HEK293 (cell line): Measurements from ENCODE around the gene SPINDOC.

Source experiments
- CTCF ChIA-PET: fragments of 350-600 bp; formaldehyde crosslinking; extraction: SDS; loops from one replicate; lab custom pipeline; 2021; ENCODE audit warnings: antibody characterized with exemption; lab: Yijun Ruan, JAX
- POLR2A ChIA-PET: fragments of 300-600 bp; formaldehyde crosslinking; extraction: SDS; loops from one replicate; lab custom pipeline; 2020; ENCODE audit warnings: antibody characterized with exemption, inconsistent platforms; lab: Yijun Ruan, JAX
- H3K27ac ChIP-seq: fragments of 200-500 bp; sonication (Bioruptor generic); 2 replicates; pipeline ENCODE4 v1.5.1; 2014; ENCODE audit warnings: low read depth, low read length, control low read depth, inconsistent platforms; ENCODE audit errors: extremely low read depth
- H3K36me3 ChIP-seq, 2 experiments: fragments of 200-500 bp in 1 of 2; sonication (Bioruptor generic) in 1 of 2; 1 replicate in 1 of 2; 2 replicates in 1 of 2; pipeline ENCODE4 v1.5.1; 2014 to 2017; ENCODE audit warnings: inconsistent platforms in 2 of 2, low read length in 2 of 2; ENCODE audit not compliant: control insufficient read depth in 2 of 2, insufficient read depth in 1 of 2
- H3K4me1 ChIP-seq: fragments of 200-500 bp; sonication (Bioruptor generic); 2 replicates; pipeline ENCODE4 v1.5.1; 2014; ENCODE audit warnings: mild to moderate bottlenecking, low read length, inconsistent platforms; ENCODE audit not compliant: control insufficient read depth, insufficient read depth
- H3K4me3 ChIP-seq: 2 replicates; pipeline ENCODE4 v1.5.1; 2011; ENCODE audit warnings: low read depth, mild to moderate bottlenecking, control low read depth, low read length, moderate library complexity
- H3K9me3 ChIP-seq: fragments of 200-500 bp; sonication (Bioruptor generic); 2 replicates; pipeline ENCODE4 v1.5.1; 2014; ENCODE audit warnings: low read depth, low read length, inconsistent platforms; ENCODE audit not compliant: control insufficient read depth, insufficient read depth
- BCL11A ChIP-seq: fragments of 450-650 bp; formaldehyde crosslinking; IDR thresholded peaks from 2 replicates; pipeline ENCODE4 v1.5.1; 2016; ENCODE audit warnings: low read depth, missing biosample characterization, missing genetic modification characterization
- GLI2 ChIP-seq: fragments of 450-650 bp; formaldehyde crosslinking; IDR thresholded peaks from 2 replicates; pipeline ENCODE4; 2017; ENCODE audit warnings: missing biosample characterization, missing genetic modification characterization, low read depth, borderline replicate concordance
- HOXA7 ChIP-seq: sonication (generic); formaldehyde crosslinking; IDR thresholded peaks from 2 replicates; pipeline ENCODE4 v1.8.1; 2022; ENCODE audit warnings: missing genetic modification reagents, borderline replicate concordance
- PRDM1 ChIP-seq: fragments of 450-650 bp; formaldehyde crosslinking; IDR thresholded peaks from 2 replicates; pipeline ENCODE4; 2016; ENCODE audit warnings: missing biosample characterization, missing genetic modification characterization
- WT1 ChIP-seq: fragments of 450-650 bp; formaldehyde crosslinking; IDR thresholded peaks from 2 replicates; pipeline ENCODE4 v1.5.1; 2016; ENCODE audit warnings: missing biosample characterization, missing genetic modification characterization
- ZBTB49 ChIP-seq: fragments of 450-650 bp; formaldehyde crosslinking; IDR thresholded peaks from 2 replicates; pipeline ENCODE4 v1.5.1; 2016; ENCODE audit warnings: missing biosample characterization, missing genetic modification characterization, low read depth
- ZNF133 ChIP-seq: fragments of 450-650 bp; formaldehyde crosslinking; IDR thresholded peaks from 2 replicates; pipeline ENCODE4 v1.5.1; 2016; ENCODE audit warnings: missing biosample characterization, missing genetic modification characterization
- ZNF155 ChIP-seq: fragments of 450-650 bp; formaldehyde crosslinking; IDR thresholded peaks from 2 replicates; pipeline ENCODE4 v1.5.1; 2016; ENCODE audit warnings: missing biosample characterization, missing genetic modification characterization
- ZNF16 ChIP-seq: fragments of 450-650 bp; formaldehyde crosslinking; IDR thresholded peaks from 2 replicates; pipeline ENCODE4 v1.5.1; 2016; ENCODE audit warnings: low read depth, missing biosample characterization, missing genetic modification characterization
- ZNF169 ChIP-seq: fragments of 450-650 bp; formaldehyde crosslinking; IDR thresholded peaks from 2 replicates; pipeline ENCODE4 v1.5.1; 2016; ENCODE audit warnings: missing biosample characterization, missing genetic modification characterization
- ZNF266 ChIP-seq: fragments of 450-650 bp; formaldehyde crosslinking; IDR thresholded peaks from 2 replicates; pipeline ENCODE4 v1.5.1; 2016; ENCODE audit warnings: missing biosample characterization, missing genetic modification characterization, low read depth
- ZNF280C ChIP-seq: fragments of 450-650 bp; formaldehyde crosslinking; IDR thresholded peaks from 2 replicates; pipeline ENCODE4 v1.5.1; 2016; ENCODE audit warnings: missing biosample characterization, missing genetic modification characterization
- ZNF292 ChIP-seq: fragments of 450-650 bp; formaldehyde crosslinking; IDR thresholded peaks from 2 replicates; pipeline ENCODE4 v1.5.1; 2016; ENCODE audit warnings: low read depth, missing biosample characterization, missing genetic modification characterization, borderline replicate concordance
- ZNF37A ChIP-seq: fragments of 450-650 bp; IDR thresholded peaks from 2 replicates; pipeline ENCODE4 v1.5.1; 2018; ENCODE audit warnings: missing biosample characterization, missing genetic modification characterization
- ZNF423 ChIP-seq: fragments of 450-650 bp; formaldehyde crosslinking; IDR thresholded peaks from 2 replicates; pipeline ENCODE4 v1.5.1; 2016; ENCODE audit warnings: missing biosample characterization, missing genetic modification characterization
- ZNF501 ChIP-seq: fragments of 450-650 bp; formaldehyde crosslinking; IDR thresholded peaks from 2 replicates; pipeline ENCODE4 v1.5.1; 2016; ENCODE audit warnings: missing biosample characterization, missing genetic modification characterization
- ZNF514 ChIP-seq: fragments of 450-650 bp; formaldehyde crosslinking; IDR thresholded peaks from 2 replicates; pipeline ENCODE4 v1.5.1; 2016; ENCODE audit warnings: missing biosample characterization, missing genetic modification characterization
- ZNF518A ChIP-seq: fragments of 450-650 bp; formaldehyde crosslinking; conservative IDR thresholded peaks from 2 replicates; pipeline ENCODE4 v1.5.1; 2016; ENCODE audit warnings: low read depth, missing biosample characterization, missing genetic modification characterization
- ZNF768 ChIP-seq: fragments of 450-650 bp; formaldehyde crosslinking; IDR thresholded peaks from 2 replicates; pipeline ENCODE4 v1.5.1; 2018; ENCODE audit warnings: missing biosample characterization, mild to moderate bottlenecking, missing genetic modification characterization
- TF ChIP-seq, protein P1 (sequence below): fragments of 450-650 bp; formaldehyde crosslinking; IDR thresholded peaks from 2 replicates; pipeline ENCODE4 v1.5.1; 2016; ENCODE audit warnings: missing biosample characterization, missing genetic modification characterization
- TF ChIP-seq, protein P2 (sequence below): fragments of 450-650 bp; formaldehyde crosslinking; IDR thresholded peaks from 2 replicates; pipeline ENCODE4 v1.5.1; 2016; ENCODE audit warnings: missing biosample characterization, missing genetic modification characterization

The SPINDOC gene

DNA sequence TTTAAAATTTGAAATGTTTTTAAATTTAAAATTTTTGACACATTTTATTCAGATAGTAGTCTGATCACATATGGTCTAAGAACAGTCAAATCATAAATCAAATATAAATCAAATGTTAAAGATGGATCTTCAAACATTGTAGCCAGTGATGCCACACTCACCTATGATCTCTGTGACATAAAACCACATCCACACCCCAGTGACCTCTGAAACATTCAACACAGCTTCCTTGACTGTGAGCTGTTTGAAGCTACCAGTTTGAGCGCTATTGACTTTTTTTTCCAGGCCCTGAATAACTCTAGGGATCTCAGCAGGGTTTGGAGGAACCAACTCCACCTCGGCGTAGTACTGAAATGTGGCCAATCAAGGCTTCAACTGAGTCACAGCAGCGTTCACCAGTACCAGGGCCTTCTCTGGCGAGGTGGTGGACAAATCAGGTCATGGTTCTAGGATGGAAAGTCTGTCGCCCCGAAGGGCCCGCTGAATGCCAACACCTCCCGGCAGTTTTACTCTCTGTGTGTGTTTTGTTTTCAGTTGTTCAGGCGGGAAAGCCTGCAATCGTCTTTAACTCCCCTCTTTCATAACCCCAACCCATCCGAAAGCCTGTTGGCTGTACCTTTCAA lies 21.4 kb downstream of the SPINDOC start (continued):
- no peak for TF ChIP-seq ZNF501 (tag by site-specific recombination)

DNA sequence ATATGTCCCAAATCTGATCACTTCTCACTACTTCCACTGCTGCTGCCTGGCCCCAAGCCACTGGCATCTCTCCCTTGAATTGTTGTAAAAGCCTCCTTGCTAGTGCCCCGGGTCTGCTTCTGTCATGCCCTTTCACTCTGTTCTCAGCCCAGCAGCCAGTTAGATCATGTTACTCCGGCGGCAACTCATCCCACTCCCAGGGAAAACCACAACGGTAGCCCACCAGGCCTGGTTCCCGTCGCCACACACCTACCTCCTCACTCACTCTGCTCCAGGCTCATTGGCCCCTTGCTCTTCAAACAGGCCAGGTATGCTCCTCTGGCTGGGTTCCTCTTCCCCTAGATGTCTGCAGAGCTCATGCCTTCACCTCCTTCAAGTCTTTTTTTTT lies 21.9 kb downstream of the SPINDOC start:
- POLR2A ChIA-PET: no interaction called here
- Histone ChIP-seq H3K4me3 (no peak overlapping the region), H3K36me3 (no peaks in the 10 kb centered on the region), H3K9me3 (no peaks in the 10 kb centered on the region), H3K27ac (no peak overlapping the region), H3K4me1 (no peaks in the 10 kb centered on the region)
- CTCF ChIA-PET: interaction anchor here (0.6 to 7.4 kb wide), 5 partner anchors 39 to 315 kb away, joined by 3 to 135 read pairs (median 42); partner anchors contain the start of gene ZFTA
- no peak for TF ChIP-seq ZNF280C (tag by site-specific recombination)
- no peak for TF ChIP-seq ZNF169 (tag by site-specific recombination)
- TF ChIP-seq ZNF266 (tag by site-specific recombination): no peak
- TF ChIP-seq, protein P1, sequence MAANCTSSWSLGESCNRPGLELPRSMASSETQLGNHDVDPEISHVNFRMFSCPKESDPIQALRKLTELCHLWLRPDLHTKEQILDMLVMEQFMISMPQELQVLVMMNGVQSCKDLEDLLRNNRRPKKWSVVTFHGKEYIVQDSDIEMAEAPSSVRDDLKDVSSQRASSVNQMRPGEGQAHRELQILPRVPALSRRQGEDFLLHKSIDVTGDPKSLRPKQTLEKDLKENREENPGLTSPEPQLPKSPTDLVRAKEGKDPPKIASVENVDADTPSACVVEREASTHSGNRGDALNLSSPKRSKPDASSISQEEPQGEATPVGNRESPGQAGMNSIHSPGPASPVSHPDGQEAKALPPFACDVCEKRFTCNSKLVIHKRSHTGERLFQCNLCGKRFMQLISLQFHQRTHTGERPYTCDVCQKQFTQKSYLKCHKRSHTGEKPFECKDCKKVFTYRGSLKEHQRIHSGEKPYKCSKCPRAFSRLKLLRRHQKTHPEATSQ (tag by site-specific recombination): no peak
- TF ChIP-seq ZNF155 (tag by site-specific recombination): no peak
- no peak for TF ChIP-seq ZNF518A (tag by site-specific recombination)
- TF ChIP-seq ZNF423 (tag by site-specific recombination): no peak
- TF ChIP-seq, protein P2, sequence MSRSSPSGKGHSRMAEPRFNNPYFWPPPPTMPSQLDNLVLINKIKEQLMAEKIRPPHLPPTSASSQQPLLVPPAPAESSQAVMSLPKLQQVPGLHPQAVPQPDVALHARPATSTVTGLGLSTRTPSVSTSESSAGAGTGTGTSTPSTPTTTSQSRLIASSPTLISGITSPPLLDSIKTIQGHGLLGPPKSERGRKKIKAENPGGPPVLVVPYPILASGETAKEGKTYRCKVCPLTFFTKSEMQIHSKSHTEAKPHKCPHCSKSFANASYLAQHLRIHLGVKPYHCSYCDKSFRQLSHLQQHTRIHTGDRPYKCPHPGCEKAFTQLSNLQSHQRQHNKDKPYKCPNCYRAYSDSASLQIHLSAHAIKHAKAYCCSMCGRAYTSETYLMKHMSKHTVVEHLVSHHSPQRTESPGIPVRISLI (tag by site-specific recombination): no peak
- TF ChIP-seq ZNF292 (tag by site-specific recombination): no peak
- TF ChIP-seq ZNF768 (tag by site-specific recombination): no peak
- TF ChIP-seq ZNF514 (tag by site-specific recombination): no peak
- no peak for TF ChIP-seq PRDM1
- no peak for TF ChIP-seq ZBTB49
- TF ChIP-seq ZNF16: no peak
- TF ChIP-seq GLI2 (tag by site-specific recombination): no peak
- no peak for TF ChIP-seq HOXA7 (CRISPR knock-in tag)
- no peak for TF ChIP-seq ZNF37A (tag by site-specific recombination)
- no peak for TF ChIP-seq ZNF133
- TF ChIP-seq WT1 (tag by site-specific recombination): no peak
- TF ChIP-seq BCL11A (tag by site-specific recombination): no peak
